Measurements from ENCODE around the gene SGCA. TPM values are rescaled to one million over a fixed set of nuclear protein-coding genes. Genes with fewer than 3 reads are reported as not detected.

The SGCA gene
- 2.0 and 5.5 TPM in 2 replicates for total RNA-seq

DNA sequence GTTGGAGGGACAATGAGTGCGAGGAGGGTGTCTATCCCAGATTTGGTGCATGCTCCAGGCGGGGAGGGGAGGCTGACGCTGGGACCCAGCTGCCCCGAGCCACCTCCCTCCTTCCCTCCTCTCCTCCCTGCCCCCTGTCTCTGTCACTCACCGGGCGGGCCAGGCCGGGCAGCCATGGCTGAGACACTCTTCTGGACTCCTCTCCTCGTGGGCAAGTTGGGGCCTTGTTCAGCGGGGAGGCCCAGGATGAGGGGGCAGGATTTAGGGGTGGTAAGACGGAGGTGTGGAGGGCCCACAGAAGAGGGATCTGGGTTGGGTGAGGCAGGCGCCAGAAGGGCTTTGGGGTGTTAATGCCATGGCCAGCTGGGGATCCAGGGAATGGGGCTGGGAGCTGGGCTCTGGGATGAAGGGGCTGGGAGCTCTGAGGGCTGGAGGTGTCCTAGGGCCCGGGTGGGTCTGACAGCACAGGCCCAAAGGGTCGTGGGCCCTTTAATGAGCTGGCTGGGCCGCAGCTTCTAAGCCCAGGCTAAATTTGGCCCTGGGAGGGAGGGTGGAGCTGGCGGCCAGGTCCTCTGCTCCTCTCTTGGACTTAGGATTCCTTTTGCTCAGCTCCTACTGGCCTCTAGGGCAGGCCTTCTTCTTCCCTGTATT is at the start of gene SGCA:
Gene SGCA (plus strand): TSS at position 139 of the 651 bp plus-strand sequence. CDS start 36 bp downstream, at position 175.

GRCh38 chr17:50129728-50130558 is 35.9 kb upstream of the SGCA start, which contains the start of gene SAMD14:
Gene SAMD14, minus strand, starts transcription at chr17:50130160. Its CDS starts 5,201 bp downstream, at chr17:50124959.

GRCh38 chr17:50150354-50151040 is 15.3 kb upstream of the SGCA start, which contains the start of gene PPP1R9B:
Gene PPP1R9B, minus strand, starts transcription at chr17:50150677. Its CDS starts 164 bp downstream, at chr17:50150513.

DNA sequence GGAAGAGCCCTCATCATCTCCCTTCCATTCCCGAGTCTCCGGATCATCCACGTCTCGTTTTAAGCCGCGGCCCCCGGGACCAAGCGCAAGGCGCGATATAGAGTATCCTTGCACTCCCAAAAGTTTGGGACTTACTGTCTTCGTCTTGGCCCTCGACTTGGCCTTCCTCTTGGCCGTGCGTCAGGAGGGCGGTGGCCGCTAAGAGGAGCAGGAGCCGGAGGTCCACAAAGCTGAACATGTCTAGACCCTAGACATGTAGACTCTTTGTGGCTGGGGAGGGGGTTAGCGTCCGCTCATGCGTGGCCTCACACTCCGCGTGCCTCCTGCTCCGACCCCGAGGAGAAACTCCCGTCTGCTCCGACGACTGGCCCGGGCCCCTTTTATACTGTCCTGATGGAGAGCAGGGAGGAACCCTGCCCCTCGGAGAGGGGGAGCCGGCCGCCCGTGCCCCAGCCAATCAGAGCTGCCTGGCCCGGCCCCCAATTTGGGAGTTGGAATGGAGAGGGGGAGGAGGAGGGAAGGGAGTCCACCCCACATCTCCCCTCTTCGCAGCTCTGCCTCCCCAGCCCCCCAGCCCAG is 35.6 kb downstream of the SGCA start, which contains the start of gene COL1A1:
Gene COL1A1 (minus strand): TSS at position 356 of the 579 bp plus-strand sequence. CDS start 118 bp downstream, at position 238.

Other genes with a start within 250 kb of the SGCA start
- gene DLX4, start 196.8 kb upstream of the SGCA start, total RNA-seq, result not detected in 2 replicates
- not detected in 2 replicates for gene DLX3, start 170.8 kb upstream of the SGCA start, total RNA-seq
- 150 and 533 TPM in 2 replicates for gene ITGA3, start 109.9 kb upstream of the SGCA start, total RNA-seq
- 21.6 and 43.5 TPM in 2 replicates for gene PDK2, start 70.7 kb upstream of the SGCA start, total RNA-seq
- 1.8 and 5.0 TPM in 2 replicates for gene SAMD14, start 35.8 kb upstream of the SGCA start, total RNA-seq
- gene PPP1R9B, start 15.3 kb upstream of the SGCA start, total RNA-seq, result 37.6 and 58.0 TPM in 2 replicates
- gene COL1A1, start 35.6 kb downstream of the SGCA start, total RNA-seq, result 2,368 and 3,907 TPM in 2 replicates
- gene TMEM92, start 108.5 kb downstream of the SGCA start, total RNA-seq, result not detected in 2 replicates
- 54.9 and 112 TPM in 2 replicates for gene XYLT2, start 180.1 kb downstream of the SGCA start, total RNA-seq
- gene MRPL27, start 207.2 kb downstream of the SGCA start, total RNA-seq, result 63.6 and 65.9 TPM in 2 replicates
- gene EME1, start 207.2 kb downstream of the SGCA start, total RNA-seq, result 0.66 and 12.0 TPM in 2 replicates
- gene LRRC59, start 231.5 kb downstream of the SGCA start, total RNA-seq, result 304 and 332 TPM in 2 replicates